ENCODE results near the gene CNTD1. TPM values are rescaled to one million over a fixed set of nuclear protein-coding genes. Genes with fewer than 3 reads are reported as not detected.

The CNTD1 gene
- total RNA-seq, 2 experiments from 2014 or later: 0.06 TPM; not detected in 1

DNA sequence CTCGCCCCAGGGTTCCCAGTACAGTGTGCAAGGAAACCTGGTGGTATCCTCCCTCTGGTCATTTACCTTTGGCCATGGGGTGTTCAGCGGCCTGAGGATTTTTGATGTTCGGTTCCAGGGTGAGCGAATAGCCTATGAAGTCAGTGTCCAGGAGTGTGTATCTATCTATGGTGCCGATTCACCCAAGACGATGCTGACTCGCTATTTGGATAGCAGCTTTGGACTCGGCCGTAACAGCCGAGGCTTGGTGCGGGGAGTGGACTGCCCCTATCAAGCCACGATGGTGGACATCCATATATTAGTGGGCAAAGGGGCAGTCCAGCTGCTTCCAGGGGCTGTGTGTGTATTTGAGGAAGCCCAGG, 46.9 kb downstream of the CNTD1 start:
- TF ChIP-seq, protein P1, sequence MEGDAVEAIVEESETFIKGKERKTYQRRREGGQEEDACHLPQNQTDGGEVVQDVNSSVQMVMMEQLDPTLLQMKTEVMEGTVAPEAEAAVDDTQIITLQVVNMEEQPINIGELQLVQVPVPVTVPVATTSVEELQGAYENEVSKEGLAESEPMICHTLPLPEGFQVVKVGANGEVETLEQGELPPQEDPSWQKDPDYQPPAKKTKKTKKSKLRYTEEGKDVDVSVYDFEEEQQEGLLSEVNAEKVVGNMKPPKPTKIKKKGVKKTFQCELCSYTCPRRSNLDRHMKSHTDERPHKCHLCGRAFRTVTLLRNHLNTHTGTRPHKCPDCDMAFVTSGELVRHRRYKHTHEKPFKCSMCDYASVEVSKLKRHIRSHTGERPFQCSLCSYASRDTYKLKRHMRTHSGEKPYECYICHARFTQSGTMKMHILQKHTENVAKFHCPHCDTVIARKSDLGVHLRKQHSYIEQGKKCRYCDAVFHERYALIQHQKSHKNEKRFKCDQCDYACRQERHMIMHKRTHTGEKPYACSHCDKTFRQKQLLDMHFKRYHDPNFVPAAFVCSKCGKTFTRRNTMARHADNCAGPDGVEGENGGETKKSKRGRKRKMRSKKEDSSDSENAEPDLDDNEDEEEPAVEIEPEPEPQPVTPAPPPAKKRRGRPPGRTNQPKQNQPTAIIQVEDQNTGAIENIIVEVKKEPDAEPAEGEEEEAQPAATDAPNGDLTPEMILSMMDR (conservative IDR thresholded peaks at IDR 0.05; ENCODE audit: low read length): no peak
- no peak for TF ChIP-seq EZH2phosphoT487 (IDR thresholded peaks at IDR 0.05; ENCODE audit: borderline replicate concordance, low read depth, low read length)
- intact Hi-C loops (cut with micrococcal nuclease; ENCODE audit: unreplicated experiment): no loop called here
- no TSS peak for BruUV-seq (replicated peaks)

DNA sequence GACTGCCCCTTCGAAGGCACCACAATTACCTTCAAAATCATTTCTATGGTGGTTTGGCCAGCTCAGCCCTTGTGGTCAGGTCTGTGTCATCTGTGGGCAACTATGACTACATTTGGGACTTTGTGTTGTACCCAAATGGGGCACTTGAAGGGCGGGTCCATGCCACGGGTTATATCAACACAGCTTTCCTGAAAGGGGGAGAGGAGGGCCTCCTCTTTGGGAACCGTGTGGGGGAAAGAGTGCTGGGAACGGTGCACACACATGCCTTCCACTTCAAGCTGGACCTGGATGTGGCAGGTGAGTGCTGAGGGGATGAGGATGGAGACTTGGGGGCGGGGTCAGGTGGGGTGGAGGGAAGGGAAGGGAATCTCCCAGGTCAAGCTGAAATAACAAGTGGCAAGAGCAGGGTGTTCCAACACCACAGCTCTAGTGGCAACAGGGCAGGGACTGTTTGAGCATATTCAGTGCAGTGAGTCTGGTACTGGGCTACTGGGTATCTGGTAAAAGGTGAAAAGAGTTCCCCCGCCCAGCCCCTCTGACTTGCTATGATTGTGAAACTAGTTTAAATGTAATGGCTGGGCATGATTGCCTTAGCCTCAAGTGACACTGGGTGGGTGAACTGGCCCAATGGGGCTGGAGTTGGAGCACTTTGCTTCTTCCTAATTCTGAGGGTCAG, 47.4 kb downstream of the CNTD1 start:
- Histone ChIP-seq H3K9me2 (ENCODE audit: insufficient read depth, low read length) (no peaks in the 10 kb centered on the region), H3K4me1 (ENCODE audit: insufficient read depth, low read length, poor library complexity, severe bottlenecking) (no peaks in the 10 kb centered on the region), H3K4me2 (ENCODE audit: low read length) (no peak overlapping the region), H3K27ac (ENCODE audit: low read depth, low read length, poor library complexity, severe bottlenecking) (no peak overlapping the region), H3K4me3 (ENCODE audit: low read depth, low read length, poor library complexity, severe bottlenecking) (no peak overlapping the region), H4K20me1 (ENCODE audit: insufficient read depth, low read length) (no peaks in the 10 kb centered on the region), H3K9me3 (ENCODE audit: low read length) (no peaks in the 10 kb centered on the region), H2AFZ (ENCODE audit: low read length) (no peak overlapping the region), H3K79me2 (ENCODE audit: insufficient read depth, low read depth, low read length) (no peaks in the 10 kb centered on the region), H3K36me3 (ENCODE audit: insufficient read depth, low read length) (peaks cover 52% of the 10 kb centered on the region)
- DNase-seq (ENCODE audit: low spot score): no peak
- no TSS peak for BruUV-seq (replicated peaks)
- ChIA-PET CTCF (ENCODE audit: unreplicated experiment) (no interaction called here), POLR2A (interaction anchor here (0.7 kb wide), 1 partner anchor 13 kb away, joined by 3 read pairs; no protein-coding TSS in a partner anchor)
- TF ChIP-seq, protein P1 (conservative IDR thresholded peaks at IDR 0.05; ENCODE audit: low read length): no peak
- TF ChIP-seq EZH2phosphoT487 (IDR thresholded peaks at IDR 0.05; ENCODE audit: borderline replicate concordance, low read depth, low read length): no peak
- intact Hi-C loops (cut with micrococcal nuclease; ENCODE audit: unreplicated experiment): no loop called here

More for the DNA sequence above, 46.9 kb downstream of the CNTD1 start:
- peaks cover 55% of the 10 kb centered on the region for H3K36me3 ChIP-seq (ENCODE audit: insufficient read depth, low read length)
- DNase-seq (ENCODE audit: low spot score): no peak
- no peaks in the 10 kb centered on the region for H4K20me1 ChIP-seq (ENCODE audit: insufficient read depth, low read length)
- no peak overlapping the region for H2AFZ ChIP-seq (ENCODE audit: low read length)
- no peak overlapping the region for H3K4me3 ChIP-seq (ENCODE audit: low read depth, low read length, poor library complexity, severe bottlenecking)
- H3K27ac ChIP-seq (ENCODE audit: low read depth, low read length, poor library complexity, severe bottlenecking): no peak overlapping the region
- CTCF ChIA-PET (ENCODE audit: unreplicated experiment): no interaction called here
- POLR2A ChIA-PET: interaction anchor here (0.7 kb wide), 1 partner anchor 13 kb away, joined by 3 read pairs; no protein-coding TSS in a partner anchor
- H3K9me2 ChIP-seq (ENCODE audit: insufficient read depth, low read length): no peaks in the 10 kb centered on the region
- H3K9me3 ChIP-seq (ENCODE audit: low read length): no peaks in the 10 kb centered on the region
- H3K4me1 ChIP-seq (ENCODE audit: insufficient read depth, low read length, poor library complexity, severe bottlenecking): no peaks in the 10 kb centered on the region
- no peaks in the 10 kb centered on the region for H3K79me2 ChIP-seq (ENCODE audit: insufficient read depth, low read depth, low read length)
- no peak overlapping the region for H3K4me2 ChIP-seq (ENCODE audit: low read length)

DNA sequence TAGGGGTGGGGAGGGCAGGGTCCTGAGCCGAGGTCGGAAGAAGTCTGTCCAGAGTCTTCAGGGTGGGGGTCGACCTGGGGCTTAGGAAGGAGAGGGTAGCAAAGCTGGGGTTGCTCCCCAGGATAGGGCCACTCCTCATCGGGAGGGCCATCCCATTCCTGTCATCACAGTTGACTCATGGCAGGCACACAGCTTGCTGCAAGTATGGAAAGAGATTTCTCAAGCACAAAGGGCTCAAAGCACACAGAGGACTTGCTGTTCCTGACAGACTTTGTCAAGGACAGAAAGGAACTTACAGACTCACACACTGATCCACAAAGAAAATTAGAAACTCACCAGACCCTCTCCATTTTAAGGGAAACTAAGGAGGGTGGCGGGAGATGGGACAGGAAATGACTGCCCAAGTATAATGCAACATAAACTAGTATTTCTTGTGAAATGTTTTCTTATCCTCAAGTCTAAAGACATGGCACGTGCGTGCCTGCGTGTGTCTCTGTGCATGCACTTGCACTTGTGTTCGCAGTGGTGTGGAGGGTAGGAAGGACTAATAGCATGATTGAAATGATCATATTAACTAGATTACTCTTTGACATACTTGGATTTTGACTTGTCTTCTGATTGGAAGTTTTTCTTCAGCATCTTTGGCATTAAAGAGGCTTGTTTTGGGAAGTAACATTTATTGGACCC, 48.1 kb downstream of the CNTD1 start:
- Histone ChIP-seq H3K79me2 (ENCODE audit: insufficient read depth, low read depth, low read length) (no peaks in the 10 kb centered on the region), H3K4me2 (ENCODE audit: low read length) (no peak overlapping the region), H3K4me3 (ENCODE audit: low read depth, low read length, poor library complexity, severe bottlenecking) (no peak overlapping the region), H3K27ac (ENCODE audit: low read depth, low read length, poor library complexity, severe bottlenecking) (no peak overlapping the region), H2AFZ (ENCODE audit: low read length) (no peak overlapping the region), H3K9me3 (ENCODE audit: low read length) (no peaks in the 10 kb centered on the region), H3K36me3 (ENCODE audit: insufficient read depth, low read length) (peaks cover 45% of the 10 kb centered on the region), H3K9me2 (ENCODE audit: insufficient read depth, low read length) (no peaks in the 10 kb centered on the region), H4K20me1 (ENCODE audit: insufficient read depth, low read length) (no peaks in the 10 kb centered on the region), H3K4me1 (ENCODE audit: insufficient read depth, low read length, poor library complexity, severe bottlenecking) (no peaks in the 10 kb centered on the region)
- no TSS peak for BruUV-seq (replicated peaks)
- POLR2A ChIA-PET: no interaction called here
- TF ChIP-seq EZH2phosphoT487 (IDR thresholded peaks at IDR 0.05; ENCODE audit: borderline replicate concordance, low read depth, low read length): no peak
- TF ChIP-seq, protein P1 (conservative IDR thresholded peaks at IDR 0.05; ENCODE audit: low read length): no peak
- intact Hi-C loops (cut with micrococcal nuclease; ENCODE audit: unreplicated experiment): no loop called here
- DNase-seq (ENCODE audit: low spot score): no peak
- CTCF ChIA-PET (ENCODE audit: unreplicated experiment): no interaction called here

Measured in OCI-LY7 (cell line).